22Rv1 (cell line): ENCODE results near the gene MRPL55.

Source experiments
- H3K27ac ChIP-seq: fragments of 450-650 bp; 2 replicates; pipeline ENCODE4 v1.5.1; 2017
- ZFX ChIP-seq: fragments of 450-650 bp; IDR thresholded peaks from 2 replicates; pipeline ENCODE4 v1.6.1; 2017; ENCODE audit warnings: antibody characterized with exemption, borderline replicate concordance
- TF ChIP-seq, protein P1 (sequence below): fragments of 450-650 bp; IDR thresholded peaks from 2 replicates; pipeline ENCODE4 v1.5.1; 2017; ENCODE audit warnings: mild to moderate bottlenecking

MRPL55 gene

DNA sequence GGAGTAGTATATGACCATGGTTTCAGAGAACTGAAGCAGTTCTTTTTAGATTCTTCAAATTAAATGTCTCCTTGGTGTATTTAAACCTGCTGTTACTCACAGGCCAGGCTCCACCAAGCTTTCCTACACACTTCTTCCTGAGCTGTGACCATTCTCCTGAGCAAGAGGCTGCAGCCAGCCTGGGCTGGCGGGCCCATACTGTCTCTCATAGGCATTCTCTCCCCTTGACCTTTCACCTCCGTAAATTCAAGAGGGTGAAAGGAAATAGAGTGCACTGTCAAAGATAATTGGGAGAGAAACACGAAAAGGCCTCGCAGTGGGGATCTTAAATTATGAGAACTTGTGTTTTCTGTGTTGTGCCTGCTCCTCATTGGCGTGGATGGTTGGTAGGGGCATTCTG lies 24.3 kb downstream of the MRPL55 start:
- peak overlapping the region; percentile 95; the same call in 1 of the 2 replicates for H3K27ac ChIP-seq
- no peak for TF ChIP-seq ZFX
- TF ChIP-seq, protein P1, sequence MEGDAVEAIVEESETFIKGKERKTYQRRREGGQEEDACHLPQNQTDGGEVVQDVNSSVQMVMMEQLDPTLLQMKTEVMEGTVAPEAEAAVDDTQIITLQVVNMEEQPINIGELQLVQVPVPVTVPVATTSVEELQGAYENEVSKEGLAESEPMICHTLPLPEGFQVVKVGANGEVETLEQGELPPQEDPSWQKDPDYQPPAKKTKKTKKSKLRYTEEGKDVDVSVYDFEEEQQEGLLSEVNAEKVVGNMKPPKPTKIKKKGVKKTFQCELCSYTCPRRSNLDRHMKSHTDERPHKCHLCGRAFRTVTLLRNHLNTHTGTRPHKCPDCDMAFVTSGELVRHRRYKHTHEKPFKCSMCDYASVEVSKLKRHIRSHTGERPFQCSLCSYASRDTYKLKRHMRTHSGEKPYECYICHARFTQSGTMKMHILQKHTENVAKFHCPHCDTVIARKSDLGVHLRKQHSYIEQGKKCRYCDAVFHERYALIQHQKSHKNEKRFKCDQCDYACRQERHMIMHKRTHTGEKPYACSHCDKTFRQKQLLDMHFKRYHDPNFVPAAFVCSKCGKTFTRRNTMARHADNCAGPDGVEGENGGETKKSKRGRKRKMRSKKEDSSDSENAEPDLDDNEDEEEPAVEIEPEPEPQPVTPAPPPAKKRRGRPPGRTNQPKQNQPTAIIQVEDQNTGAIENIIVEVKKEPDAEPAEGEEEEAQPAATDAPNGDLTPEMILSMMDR, result no peak

- TF ChIP-seq, protein P1, result no peak
- no peak for TF ChIP-seq ZFX
- H3K27ac ChIP-seq, result peak overlapping the region; percentile 95; the same call in 1 of the 2 replicates
Measured at GRCh38 chr1:228084325-228084724, 24.8 kb downstream of the MRPL55 start.

GRCh38 chr1:228083871-228084278 lies 25.2 kb downstream of the MRPL55 start:
- TF ChIP-seq, protein P1, result no peak
- no peak for TF ChIP-seq ZFX
- H3K27ac ChIP-seq, result peak overlapping the region; percentile 95

DNA sequence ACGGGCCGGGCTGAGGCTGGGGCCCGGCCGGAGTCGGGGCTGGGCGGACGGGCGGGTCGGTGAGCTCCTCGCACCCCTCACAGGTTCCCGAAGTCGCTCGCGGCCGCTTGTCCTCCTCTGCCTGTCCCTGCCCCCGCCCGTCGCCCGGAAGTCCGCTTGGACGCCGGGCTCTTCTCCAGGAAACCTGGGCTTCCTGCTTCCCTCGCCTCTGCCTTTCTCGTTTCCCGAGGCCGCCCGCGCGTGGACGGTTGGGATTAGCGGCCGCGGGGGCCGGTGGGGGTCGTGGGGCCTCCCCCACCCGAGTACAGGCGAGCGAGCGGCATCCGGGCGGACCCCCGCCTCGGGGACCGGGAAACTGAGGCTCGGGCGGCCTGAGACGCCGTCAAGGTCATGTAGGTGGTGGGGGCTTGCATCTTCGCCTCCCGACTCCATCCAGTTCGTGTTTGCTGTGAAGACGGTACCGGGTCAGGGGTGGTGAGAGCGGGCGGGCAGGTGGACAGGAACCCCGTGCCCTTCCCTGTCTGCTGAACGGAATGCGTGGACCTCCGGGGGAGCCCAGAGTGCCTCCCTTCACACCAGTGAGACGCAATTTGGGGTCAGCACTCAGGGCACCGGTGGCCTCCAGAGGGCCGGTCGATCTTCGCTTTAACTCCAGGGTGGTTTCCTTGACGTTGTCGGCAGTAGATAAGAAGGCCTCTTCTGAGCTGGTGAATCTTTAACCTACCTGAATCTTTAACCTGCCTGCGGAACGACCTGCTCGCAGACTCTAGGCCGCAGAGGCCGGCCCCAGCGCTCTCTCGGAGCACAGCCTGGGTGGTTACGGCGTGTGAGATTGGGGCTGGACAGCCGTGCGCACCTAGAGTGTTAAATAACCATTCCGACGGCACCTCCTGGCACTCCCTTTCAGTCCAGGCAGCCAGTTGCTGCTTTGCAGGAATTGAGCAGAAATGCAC lies 25.9 kb downstream of the MRPL55 start:
- no peak for TF ChIP-seq ZFX
- TF ChIP-seq, protein P1, result no peak
- H3K27ac ChIP-seq, result peak overlapping the region; percentile 95

GRCh38 chr1:228082214-228082917 lies 26.7 kb downstream of the MRPL55 start, which contains the start of gene ARF1:
Gene ARF1, plus strand, starts transcription at chr1:228082708. Its CDS starts 14,407 bp downstream, at chr1:228097115.
- peak within 1 kb of the TSS; percentile 95 for H3K27ac ChIP-seq
- TF ChIP-seq, protein P1, result 0 out of 2 replicates have a peak, but pooled peaks have one; percentile 12
- no peak for TF ChIP-seq ZFX

DNA sequence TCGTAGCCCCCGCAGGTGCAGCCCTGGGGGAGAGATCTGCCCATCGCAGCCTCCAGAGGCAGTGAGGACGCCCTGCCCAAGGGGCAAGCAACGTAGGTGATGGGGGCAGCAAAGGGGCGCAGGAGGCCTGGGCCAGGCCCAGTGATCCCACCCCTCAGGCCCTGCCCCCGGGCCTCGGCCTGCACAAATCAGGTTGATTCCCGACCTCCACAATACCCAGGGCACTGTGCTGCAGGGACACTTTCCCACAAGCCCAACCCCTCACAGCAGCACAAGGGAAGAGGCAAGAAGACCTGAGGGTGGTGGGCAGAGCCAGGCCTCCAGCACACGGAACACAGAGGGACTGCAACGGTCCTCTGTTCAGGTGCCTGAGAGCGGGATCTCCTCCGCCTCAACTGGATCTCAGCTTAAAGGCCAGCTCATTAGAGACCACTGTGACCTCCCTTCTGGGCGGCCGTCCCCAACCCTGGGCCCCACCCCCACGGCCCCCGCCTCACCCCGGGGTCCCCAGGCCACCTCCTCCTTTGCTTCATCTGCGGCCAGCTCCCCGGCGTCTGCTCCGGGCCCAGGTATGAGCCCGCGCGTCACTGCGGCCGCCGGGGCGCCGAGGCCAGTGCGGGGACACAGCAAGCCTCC lies 27.4 kb downstream of the MRPL55 start:
- peak overlapping the region; percentile 95 for H3K27ac ChIP-seq
- no peak for TF ChIP-seq ZFX
- TF ChIP-seq, protein P1, result no peak
